ENCODE measurements around the gene R3HDM2. TPM values are rescaled to one million over a fixed set of nuclear protein-coding genes. Genes with fewer than 3 reads are reported as not detected.
"Not testable (repeated sequence)": the region's sequence is repeated elsewhere in the genome, so short reads cannot be mapped to it uniquely, and the experiment has no call there.

R3HDM2 gene
- total RNA-seq, 1 donor from 2014 or later = 75.3 TPM

- no peak for DNase-seq (ENCODE audit: low spot score)
Observed at GRCh38 chr12:57330992-57331391, 99.9 kb downstream of the R3HDM2 start.

GRCh38 chr12:57329219-57329618 is 101.6 kb downstream of the R3HDM2 start:
- no peak for DNase-seq (ENCODE audit: low spot score)

- no peak for DNase-seq (ENCODE audit: low spot score)
Observed at GRCh38 chr12:57325395-57325794, 105.4 kb downstream of the R3HDM2 start.

GRCh38 chr12:57323416-57323815 is 107.4 kb downstream of the R3HDM2 start:
- DNase-seq (ENCODE audit: low spot score) = no peak

- no peak for DNase-seq (ENCODE audit: low spot score)
Observed at GRCh38 chr12:57320639-57321038, 110.2 kb downstream of the R3HDM2 start.

- no peak for DNase-seq (ENCODE audit: low spot score)
Observed at GRCh38 chr12:57319678-57320469, 111.0 kb downstream of the R3HDM2 start.

GRCh38 chr12:57315681-57316080 is 115.2 kb downstream of the R3HDM2 start:
- DNase-seq (ENCODE audit: low spot score) = no peak

- DNase-seq (ENCODE audit: low spot score) = not testable (repeated sequence)
Observed at GRCh38 chr12:57312287-57312686, 118.6 kb downstream of the R3HDM2 start.

- DNase-seq (ENCODE audit: low spot score) = no peak
Observed at GRCh38 chr12:57309420-57309819, 121.4 kb downstream of the R3HDM2 start.

- no peak for DNase-seq (ENCODE audit: low spot score)
Observed at GRCh38 chr12:57300961-57301584, 129.8 kb downstream of the R3HDM2 start.

GRCh38 chr12:57299514-57300016 is 131.3 kb downstream of the R3HDM2 start:
- no peak for DNase-seq (ENCODE audit: low spot score)

GRCh38 chr12:57296291-57296690 is 134.6 kb downstream of the R3HDM2 start:
- DNase-seq (ENCODE audit: low spot score) = no peak

- DNase-seq (ENCODE audit: low spot score) = not testable (repeated sequence)
Observed at GRCh38 chr12:57282073-57282472, 148.8 kb downstream of the R3HDM2 start.

GRCh38 chr12:57280211-57281062 is 150.4 kb downstream of the R3HDM2 start:
- peak; percentile 62 for DNase-seq (ENCODE audit: low spot score)

GRCh38 chr12:57278465-57279381 is 152.1 kb downstream of the R3HDM2 start:
- no peak for DNase-seq (ENCODE audit: low spot score)

- DNase-seq (ENCODE audit: low spot score) = no peak
Observed at GRCh38 chr12:57276935-57277563, 153.8 kb downstream of the R3HDM2 start.

- not testable (repeated sequence) for DNase-seq (ENCODE audit: low spot score)
Observed at GRCh38 chr12:57276233-57276632, 154.6 kb downstream of the R3HDM2 start.

GRCh38 chr12:57273516-57273915 is 157.3 kb downstream of the R3HDM2 start:
- DNase-seq (ENCODE audit: low spot score) = no peak

- DNase-seq (ENCODE audit: low spot score) = no peak
Observed at GRCh38 chr12:57272337-57273151, 158.3 kb downstream of the R3HDM2 start.
